A549 (cell line): ENCODE measurements around the gene P3H2. TPM values are rescaled to one million over a fixed set of nuclear protein-coding genes. Genes with fewer than 3 reads are reported as not detected.

Source experiments
- ATAC-seq, 2 experiments: fragments of 200-7000 bp in 1 of 2; fragments of >200 bp in 1 of 2; cut with Nextera tagmentation in 1 of 2; cut with Tn5 transposase in 1 of 2; 3 replicates each; pipeline versions ENCODE4 v1.8.0 to v1.9.1; 2018 to 2020; ENCODE audit warnings: mild to moderate bottlenecking in 1 of 2, moderate library complexity in 1 of 2
- CTCF ChIA-PET: fragments of 300-600 bp; sonication (Branson Sonifier 250); formaldehyde crosslinking; extraction: SDS; loops from one replicate; lab custom pipeline; 2021; ENCODE audit warnings: antibody characterized with exemption, inconsistent platforms; lab: Yijun Ruan, JAX
- POLR2A ChIA-PET: fragments of 350-600 bp; formaldehyde crosslinking; extraction: SDS; loops from one replicate; lab custom pipeline; 2021; ENCODE audit warnings: antibody characterized with exemption, inconsistent platforms; lab: Yijun Ruan, JAX
- DNase-seq, 2 experiments: peaks; one replicate each; pipeline versions ENCODE4 v3.0.0 to v3.0.0-alpha.2; 2011 to 2016; ENCODE audit warnings: low read depth in 1 of 2, low spot score in 1 of 2
- FAIRE-seq: peaks from 2 replicates; lab custom pipeline; 2011; peaks lifted over from hg19 to GRCh38; lab: Jason Lieb, UNC
- H3K27ac ChIP-seq, 2 experiments: fragments of >200 bp; sonication (Bioruptor Twin); formaldehyde crosslinking; 3 replicates each; pipeline ENCODE4 v1.5.1; 2016 to 2017
- H3K4me1 ChIP-seq: fragments of >200 bp; sonication (Bioruptor Twin); formaldehyde crosslinking; 3 replicates; pipeline ENCODE4 v1.6.1; 2016
- H3K4me2 ChIP-seq: fragments of >200 bp; sonication (Bioruptor Twin); formaldehyde crosslinking; 3 replicates; pipeline ENCODE4 v1.6.1; 2016
- H3K4me3 ChIP-seq: fragments of >200 bp; sonication (Bioruptor Twin); formaldehyde crosslinking; 3 replicates; pipeline ENCODE4 v1.5.1; 2016
- H3K9me3 ChIP-seq: fragments of >200 bp; sonication (Bioruptor Twin); formaldehyde crosslinking; 3 replicates; pipeline ENCODE4 v1.6.1; 2016
- BHLHE40 ChIP-seq: IDR thresholded peaks from 2 replicates; pipeline ENCODE4 v1.6.1; 2012; ENCODE audit warnings: low read depth, low read length, inconsistent platforms
- CBX8 ChIP-seq: fragments of 200-600 bp; sonication (generic); IDR thresholded peaks from 2 replicates; pipeline ENCODE4 v1.6.1; 2016
- CEBPB ChIP-seq, 2 experiments: fragments of >200 bp in 1 of 2; sonication (Bioruptor Twin) in 1 of 2; formaldehyde crosslinking in 1 of 2; IDR thresholded peaks; 2 replicates each; pipeline ENCODE4 v1.6.1; 2012 to 2016
- CHD2 ChIP-seq: fragments of 150-350 bp; IDR thresholded peaks from 2 replicates; pipeline ENCODE4 v1.6.1; 2014; ENCODE audit warnings: low read length; ENCODE audit not compliant: partially characterized antibody
- CHD4 ChIP-seq: fragments of 200-600 bp; sonication (generic); IDR thresholded peaks from 2 replicates; pipeline ENCODE4 v1.6.1; 2016; ENCODE audit warnings: antibody characterized with exemption, mild to moderate bottlenecking, borderline replicate concordance
- CTCF ChIP-seq: fragments of >200 bp; sonication (Bioruptor Twin); formaldehyde crosslinking; IDR thresholded peaks from 3 replicates; pipeline ENCODE4 v1.5.1; 2016
- EP300 ChIP-seq, 2 experiments: fragments of >200 bp; sonication (Bioruptor Twin); formaldehyde crosslinking; IDR thresholded peaks; 2 replicates in 1 of 2; 3 replicates in 1 of 2; pipeline ENCODE4 v1.6.1; 2016 to 2017
- ESRRA ChIP-seq: fragments of 150-350 bp; IDR thresholded peaks from 2 replicates; pipeline ENCODE4 v1.6.1; 2014; ENCODE audit warnings: mild to moderate bottlenecking, low read length, borderline replicate concordance
- FOSL2 ChIP-seq, 2 experiments: fragments of 450-650 bp in 1 of 2; fragments of >200 bp in 1 of 2; sonication (Bioruptor Twin) in 1 of 2; formaldehyde crosslinking; IDR thresholded peaks; 2 replicates each; pipeline versions ENCODE4 v1.5.0 to v1.6.1; 2016 to 2020; ENCODE audit warnings: mild to moderate bottlenecking in 1 of 2, moderate library complexity in 1 of 2
- FOXS1 ChIP-seq: fragments of 250-450 bp; sonication (Bioruptor Pico); IDR thresholded peaks from 2 replicates; pipeline ENCODE4 v1.5.0; 2020; ENCODE audit warnings: mild to moderate bottlenecking, moderate library complexity
- HDAC2 ChIP-seq: fragments of 200-600 bp; sonication (generic); IDR thresholded peaks from 2 replicates; pipeline ENCODE4 v1.6.1; 2016
- HMGXB4 ChIP-seq: fragments of 250-450 bp; sonication (Bioruptor Pico); IDR thresholded peaks from 2 replicates; pipeline ENCODE4 v1.5.0; 2021; ENCODE audit warnings: mild to moderate bottlenecking, moderate library complexity, borderline replicate concordance
- HOXA7 ChIP-seq: fragments of 250-450 bp; sonication (Bioruptor Pico); IDR thresholded peaks from 2 replicates; pipeline ENCODE4 v1.5.0; 2020; ENCODE audit warnings: mild to moderate bottlenecking, moderate library complexity
- HOXB13 ChIP-seq: fragments of 250-450 bp; sonication (Bioruptor Pico); IDR thresholded peaks from 2 replicates; pipeline ENCODE4 v1.5.0; 2020; ENCODE audit warnings: low read depth, mild to moderate bottlenecking, moderate library complexity
- HOXB5 ChIP-seq: fragments of 250-450 bp; sonication (Bioruptor Pico); IDR thresholded peaks from 2 replicates; pipeline ENCODE4 v1.5.0; 2020; ENCODE audit warnings: mild to moderate bottlenecking, moderate library complexity
- JUNB ChIP-seq: fragments of >200 bp; sonication (Bioruptor Twin); formaldehyde crosslinking; IDR thresholded peaks from 2 replicates; pipeline ENCODE4 v1.6.1; 2016
- KDM5A ChIP-seq: fragments of 200-600 bp; sonication (generic); IDR thresholded peaks from 2 replicates; pipeline ENCODE4 v1.6.1; 2016; ENCODE audit warnings: antibody characterized with exemption, mild to moderate bottlenecking
- MYC ChIP-seq: IDR thresholded peaks from 2 replicates; pipeline ENCODE4 v1.6.1; 2012; ENCODE audit warnings: mild to moderate bottlenecking, inconsistent platforms, low read length, improper control_type of control experiment, borderline replicate concordance
- PHF8 ChIP-seq: fragments of 200-600 bp; sonication (generic); IDR thresholded peaks from 2 replicates; pipeline ENCODE4 v1.6.1; 2016; ENCODE audit warnings: low read depth, mild to moderate bottlenecking, antibody characterized with exemption, moderate library complexity, borderline replicate concordance
- POLR2A ChIP-seq: IDR thresholded peaks from 2 replicates; pipeline ENCODE4 v1.6.1; 2012; ENCODE audit warnings: mild to moderate bottlenecking, low read length
- ZNF302 ChIP-seq: fragments of 250-450 bp; sonication (Bioruptor Pico); IDR thresholded peaks from 2 replicates; pipeline ENCODE4 v1.9.0; 2021; ENCODE audit warnings: inconsistent platforms, mild to moderate bottlenecking, moderate library complexity
- WGBS: methylation state at CpG from one replicate; pipeline ENCODE4 v1.1.6; 2017; ENCODE audit errors: missing lambda C conversion rate; 5-methylcytosine and 5-hydroxymethylcytosine counted together
- polyA plus RNA-seq, 4 experiments: library from polyadenylated mRNA; depleted of rRNA in 3 of 4; stranded (reverse); fragments of >200 nt; fragmentation: RNase III in 1 of 4; extraction: RNeasy Plus Mini Kit Qiagen cat#74134 plus additional on column Dnase treatment in 1 of 4; gene quantifications; 2 replicates in 3 of 4; 3 replicates in 1 of 4; pipeline ENCODE4 v1.2.3, GENCODE V29; 2011 to 2017
- TF ChIP-seq, protein P1 (sequence below): fragments of 450-650 bp; IDR thresholded peaks from 2 replicates; pipeline ENCODE4 v1.6.1; 2014; ENCODE audit warnings: antibody characterized with exemption

The P3H2 gene
- polyA plus RNA-seq, 2 of the 4 experiments (the other 2 are of a cell fraction): 56.6 to 72.5 TPM

DNA sequence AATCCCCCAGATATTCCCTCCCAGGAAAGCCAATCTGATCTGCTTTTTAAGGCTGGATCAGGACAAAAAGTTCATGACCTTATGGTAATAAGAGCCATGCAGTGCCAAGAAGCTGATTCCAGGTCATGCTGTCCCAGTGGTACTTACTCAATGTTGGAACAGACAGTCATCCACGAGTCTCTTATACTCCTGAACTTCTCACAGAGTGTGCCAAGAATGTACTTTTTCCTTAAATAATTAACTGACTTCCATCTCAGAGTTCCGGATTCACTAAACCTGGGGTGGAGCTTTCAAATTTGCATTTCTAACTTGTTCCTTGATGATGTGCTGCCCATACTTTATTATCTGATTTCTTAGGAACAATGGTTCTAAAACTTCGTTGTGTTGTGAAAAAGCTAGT is 3.4 kb upstream of the P3H2 start:
- H3K4me2 ChIP-seq: no peak overlapping the region
- ATAC-seq: no peak
- ChIA-PET CTCF (interaction anchor here (1.4 to 2.0 kb wide), 2 partner anchors 73 to 162 kb away, joined by 5 to 8 read pairs; no protein-coding TSS in a partner anchor), POLR2A (no interaction called here)
- no peaks in the 10 kb centered on the region for H3K9me3 ChIP-seq
- peaks cover 42% of the 10 kb centered on the region for H3K4me1 ChIP-seq
- 31% methylated on average over 3 of the region's 3 CpGs for WGBS
- H3K4me3 ChIP-seq: no peak overlapping the region
- FAIRE-seq: no peak
- no peak for DNase-seq
- H3K27ac ChIP-seq: peak overlapping the region in 1 of 2 experiments; percentile 55; a peak in 1 of 6 replicates
- TF ChIP-seq HOXB13: no peak
- TF ChIP-seq ESRRA: no peak
- no peak for TF ChIP-seq HOXB5 (CRISPR knock-in tag)
- TF ChIP-seq CTCF: no peak
- TF ChIP-seq, all 56 proteins: peak for 0

DNA sequence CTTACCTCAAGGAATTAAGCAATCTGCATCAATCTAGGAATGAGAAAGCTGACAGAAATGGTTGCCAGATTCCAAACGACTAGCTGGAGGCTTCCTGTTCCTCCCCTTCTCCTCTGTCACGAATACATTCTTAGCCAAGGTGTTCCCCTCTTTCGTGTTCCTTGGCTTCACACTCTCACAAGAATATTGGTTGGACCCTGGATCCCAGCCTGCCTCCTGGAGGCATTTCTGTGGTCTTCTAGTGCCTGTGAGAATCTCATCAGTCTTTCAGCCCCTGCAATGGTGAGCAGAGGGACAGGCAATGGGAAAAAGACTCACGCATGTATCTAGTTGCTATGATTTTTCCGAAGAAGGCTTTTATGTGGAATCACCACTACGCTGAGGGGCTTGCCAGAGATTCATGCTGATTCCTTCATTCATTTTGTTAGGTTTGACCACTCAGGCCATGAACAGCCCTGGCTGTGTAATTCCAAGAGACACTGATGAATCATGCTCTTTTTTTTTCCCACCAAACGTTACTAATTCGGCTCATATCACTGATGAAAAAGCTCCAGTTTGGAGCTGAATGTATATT is 1.6 kb upstream of the P3H2 start:
- peak overlapping the region; percentile 45; the same call in 2 of the 3 replicates for H3K4me2 ChIP-seq
- no peak for FAIRE-seq
- peaks cover 57% of the 10 kb centered on the region for H3K4me1 ChIP-seq
- no peak for ATAC-seq
- H3K27ac ChIP-seq: peak overlapping the region; percentile 52 to 79; a peak in 4 of 6 replicates
- TF ChIP-seq FOSL2 (IDR thresholded peaks at IDR 0.05) (no peak), FOSL2 (CRISPR knock-in tag; IDR thresholded peaks at IDR 0.05) (peak; percentile 14; the same call in 1 of the 2 replicates), CHD4 (no peak)
- DNase-seq: no peak
- POLR2A ChIA-PET: interaction anchor here (0.7 kb wide), 1 partner anchor 77 kb away, joined by 3 read pairs; no protein-coding TSS in a partner anchor
- H3K4me3 ChIP-seq: no peak overlapping the region
- CTCF ChIA-PET: interaction anchor here (0.7 to 2.9 kb wide), 4 partner anchors 66 to 160 kb away, joined by 4 to 15 read pairs (median 8); no protein-coding TSS in a partner anchor
- no peaks in the 10 kb centered on the region for H3K9me3 ChIP-seq
- 66% methylated on average over 8 of the region's 8 CpGs for WGBS

DNA sequence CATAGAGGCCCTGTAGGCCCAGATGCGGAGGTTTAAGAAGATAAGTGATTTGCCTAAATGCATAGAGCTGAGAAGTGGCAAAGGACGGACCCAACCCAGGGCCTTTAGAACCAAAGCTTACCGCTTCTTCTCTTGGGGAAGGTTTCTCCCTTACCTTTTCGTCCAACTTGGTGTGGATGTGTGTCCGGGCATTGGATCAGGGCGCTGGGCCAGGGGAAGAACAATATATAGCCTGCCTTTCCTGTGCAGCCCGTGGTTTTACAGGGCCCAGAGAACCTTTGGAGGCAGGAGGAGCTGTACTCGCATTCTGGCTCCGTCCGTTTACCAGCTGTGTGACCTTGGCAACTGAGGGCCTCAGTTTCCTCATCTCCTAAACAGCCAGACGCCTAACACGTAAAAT is 686 bp upstream of the P3H2 start:
- ATAC-seq: no peak
- H3K27ac ChIP-seq: peak overlapping the region; percentile 90 to 96
- H3K4me2 ChIP-seq: peak overlapping the region; percentile 88
- WGBS: 81% methylated on average over 11 of the region's 12 CpGs
- H3K9me3 ChIP-seq: no peaks in the 10 kb centered on the region
- H3K4me1 ChIP-seq: peaks cover 65% of the 10 kb centered on the region
- ChIA-PET CTCF (interaction anchor here (0.6 to 2.9 kb wide), 27 partner anchors 8 to 263 kb away, joined by 3 to 15 read pairs (median 4); no protein-coding TSS in a partner anchor), POLR2A (interaction anchor here (0.9 to 1.3 kb wide), 5 partner anchors 12 to 76 kb away, joined by 3 to 5 read pairs (median 3); no protein-coding TSS in a partner anchor)
- DNase-seq: no peak
- H3K4me3 ChIP-seq: peak overlapping the region; percentile 96; the same call in 2 of the 3 replicates
- no peak for FAIRE-seq
- TF ChIP-seq HOXB5 (CRISPR knock-in tag) (no peak), MYC (no peak), CHD2 (no peak), CEBPB (IDR thresholded peaks at IDR 0.05) (no peak), HDAC2 (no peak), BHLHE40 (no peak), POLR2A (no peak), KDM5A (no peak), ZNF302 (CRISPR knock-in tag) (no peak), CTCF (no peak), HOXA7 (CRISPR knock-in tag) (no peak), EP300 (IDR thresholded peaks at IDR 0.05) (no peak), CBX8 (no peak), PHF8 (no peak), FOXS1 (CRISPR knock-in tag) (no peak), HMGXB4 (CRISPR knock-in tag) (no peak), JUNB (no peak)
- TF ChIP-seq, protein P1, sequence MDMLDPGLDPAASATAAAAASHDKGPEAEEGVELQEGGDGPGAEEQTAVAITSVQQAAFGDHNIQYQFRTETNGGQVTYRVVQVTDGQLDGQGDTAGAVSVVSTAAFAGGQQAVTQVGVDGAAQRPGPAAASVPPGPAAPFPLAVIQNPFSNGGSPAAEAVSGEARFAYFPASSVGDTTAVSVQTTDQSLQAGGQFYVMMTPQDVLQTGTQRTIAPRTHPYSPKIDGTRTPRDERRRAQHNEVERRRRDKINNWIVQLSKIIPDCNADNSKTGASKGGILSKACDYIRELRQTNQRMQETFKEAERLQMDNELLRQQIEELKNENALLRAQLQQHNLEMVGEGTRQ: no peak
